Adrenal gland (tissue), 5 donors: ENCODE data around the gene COL5A1.

Source experiments
- POLR2A ChIP-seq, 2 donors: fragments of 450-650 bp; IDR thresholded peaks; one replicate each; pipeline ENCODE4 v1.6.1; 2017; ENCODE audit warnings: antibody characterized with exemption in 2 of 2, mild to moderate bottlenecking in 2 of 2, moderate library complexity in 1 of 2
- TF ChIP-seq, protein P1 (sequence below), 6 experiments: fragments of 450-650 bp in 4 of 6; fragments of 200-600 bp in 2 of 6; sonication (generic) in 1 of 6; IDR thresholded peaks; 1 replicate in 5 of 6; 2 replicates in 1 of 6; pipeline versions ENCODE4 v1.5.1 to v1.8.0; 2016 to 2021; ENCODE audit warnings: antibody characterized with exemption in 6 of 6, mild to moderate bottlenecking in 2 of 6, moderate library complexity in 1 of 6
- donor health status: DM: no; HTN: no; CAD: no.

DNA sequence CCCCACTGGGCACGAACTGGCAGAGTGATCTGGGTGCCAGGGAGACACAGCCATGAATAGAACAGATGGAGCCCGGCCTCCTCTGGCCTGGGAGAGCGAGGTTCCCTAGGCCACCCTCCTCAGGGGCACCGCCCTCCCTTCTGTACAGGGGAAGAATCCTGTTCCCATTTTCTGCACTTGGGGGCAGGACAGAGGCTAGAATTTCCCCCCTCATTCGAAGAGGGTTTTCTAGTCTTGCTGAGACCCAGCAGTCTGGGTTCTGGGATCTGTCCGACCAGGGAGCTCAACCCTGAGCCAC is 52.7 kb downstream of the COL5A1 start:
- TF ChIP-seq, protein P1, sequence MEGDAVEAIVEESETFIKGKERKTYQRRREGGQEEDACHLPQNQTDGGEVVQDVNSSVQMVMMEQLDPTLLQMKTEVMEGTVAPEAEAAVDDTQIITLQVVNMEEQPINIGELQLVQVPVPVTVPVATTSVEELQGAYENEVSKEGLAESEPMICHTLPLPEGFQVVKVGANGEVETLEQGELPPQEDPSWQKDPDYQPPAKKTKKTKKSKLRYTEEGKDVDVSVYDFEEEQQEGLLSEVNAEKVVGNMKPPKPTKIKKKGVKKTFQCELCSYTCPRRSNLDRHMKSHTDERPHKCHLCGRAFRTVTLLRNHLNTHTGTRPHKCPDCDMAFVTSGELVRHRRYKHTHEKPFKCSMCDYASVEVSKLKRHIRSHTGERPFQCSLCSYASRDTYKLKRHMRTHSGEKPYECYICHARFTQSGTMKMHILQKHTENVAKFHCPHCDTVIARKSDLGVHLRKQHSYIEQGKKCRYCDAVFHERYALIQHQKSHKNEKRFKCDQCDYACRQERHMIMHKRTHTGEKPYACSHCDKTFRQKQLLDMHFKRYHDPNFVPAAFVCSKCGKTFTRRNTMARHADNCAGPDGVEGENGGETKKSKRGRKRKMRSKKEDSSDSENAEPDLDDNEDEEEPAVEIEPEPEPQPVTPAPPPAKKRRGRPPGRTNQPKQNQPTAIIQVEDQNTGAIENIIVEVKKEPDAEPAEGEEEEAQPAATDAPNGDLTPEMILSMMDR (IDR thresholded peaks at IDR 0.05) = no peak
- no peak for TF ChIP-seq POLR2A (IDR thresholded peaks at IDR 0.05)
